ENCODE results near the gene PDLIM7.

DNA sequence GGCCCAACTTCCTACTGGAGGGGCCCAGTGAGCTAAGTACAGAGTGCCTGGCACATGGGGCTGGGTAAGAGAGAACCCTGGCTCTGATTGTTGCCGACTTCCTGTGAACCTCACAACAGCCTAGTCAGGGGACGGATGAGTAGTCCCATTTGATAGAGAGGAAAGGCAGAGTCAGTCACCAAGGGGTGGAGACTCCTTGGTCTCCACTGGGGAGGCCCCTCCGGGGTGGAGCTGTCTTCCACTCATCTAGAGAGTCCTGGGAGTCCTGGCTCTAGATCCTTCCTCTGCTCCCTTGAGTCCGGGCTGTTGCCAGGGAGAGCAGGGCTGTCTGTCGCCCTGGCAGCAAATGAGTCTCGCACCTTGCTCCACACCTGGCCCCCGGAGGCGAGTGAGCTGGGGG, 63.0 kb downstream of the PDLIM7 start:
- TF ChIP-seq, protein P1, sequence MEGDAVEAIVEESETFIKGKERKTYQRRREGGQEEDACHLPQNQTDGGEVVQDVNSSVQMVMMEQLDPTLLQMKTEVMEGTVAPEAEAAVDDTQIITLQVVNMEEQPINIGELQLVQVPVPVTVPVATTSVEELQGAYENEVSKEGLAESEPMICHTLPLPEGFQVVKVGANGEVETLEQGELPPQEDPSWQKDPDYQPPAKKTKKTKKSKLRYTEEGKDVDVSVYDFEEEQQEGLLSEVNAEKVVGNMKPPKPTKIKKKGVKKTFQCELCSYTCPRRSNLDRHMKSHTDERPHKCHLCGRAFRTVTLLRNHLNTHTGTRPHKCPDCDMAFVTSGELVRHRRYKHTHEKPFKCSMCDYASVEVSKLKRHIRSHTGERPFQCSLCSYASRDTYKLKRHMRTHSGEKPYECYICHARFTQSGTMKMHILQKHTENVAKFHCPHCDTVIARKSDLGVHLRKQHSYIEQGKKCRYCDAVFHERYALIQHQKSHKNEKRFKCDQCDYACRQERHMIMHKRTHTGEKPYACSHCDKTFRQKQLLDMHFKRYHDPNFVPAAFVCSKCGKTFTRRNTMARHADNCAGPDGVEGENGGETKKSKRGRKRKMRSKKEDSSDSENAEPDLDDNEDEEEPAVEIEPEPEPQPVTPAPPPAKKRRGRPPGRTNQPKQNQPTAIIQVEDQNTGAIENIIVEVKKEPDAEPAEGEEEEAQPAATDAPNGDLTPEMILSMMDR (conservative IDR thresholded peaks at IDR 0.05; ENCODE audit: low read depth, low read length), result no peak
- TF ChIP-seq EZH2 (IDR thresholded peaks at IDR 0.05; ENCODE audit: borderline replicate concordance, low read depth, low read length, poor library complexity, severe bottlenecking), result no peak
